Skin epidermis (tissue), 12 donors: ENCODE results near the gene CRADD.
"Not testable (repeated sequence)": the region's sequence is repeated elsewhere in the genome, so short reads cannot be mapped to it uniquely, and the experiment has no call there.

ENCODE experiments used
- H3K27ac ChIP-seq, 21 experiments: fragments of 200-600 bp; sonication (generic) in 11 of 21; one replicate each; pipeline ENCODE4 v1.5.0; 2020; ENCODE audit warnings: mild to moderate bottlenecking in 3 of 21, inconsistent platforms in 2 of 21, moderate library complexity in 2 of 21
- H3K4me3 ChIP-seq, 7 experiments: fragments of 200-600 bp; sonication (generic) in 2 of 7; one replicate each; pipeline ENCODE4 v1.5.0; 2020; ENCODE audit warnings: inconsistent platforms in 2 of 7, mild to moderate bottlenecking in 2 of 7, moderate library complexity in 1 of 7

CRADD gene

DNA sequence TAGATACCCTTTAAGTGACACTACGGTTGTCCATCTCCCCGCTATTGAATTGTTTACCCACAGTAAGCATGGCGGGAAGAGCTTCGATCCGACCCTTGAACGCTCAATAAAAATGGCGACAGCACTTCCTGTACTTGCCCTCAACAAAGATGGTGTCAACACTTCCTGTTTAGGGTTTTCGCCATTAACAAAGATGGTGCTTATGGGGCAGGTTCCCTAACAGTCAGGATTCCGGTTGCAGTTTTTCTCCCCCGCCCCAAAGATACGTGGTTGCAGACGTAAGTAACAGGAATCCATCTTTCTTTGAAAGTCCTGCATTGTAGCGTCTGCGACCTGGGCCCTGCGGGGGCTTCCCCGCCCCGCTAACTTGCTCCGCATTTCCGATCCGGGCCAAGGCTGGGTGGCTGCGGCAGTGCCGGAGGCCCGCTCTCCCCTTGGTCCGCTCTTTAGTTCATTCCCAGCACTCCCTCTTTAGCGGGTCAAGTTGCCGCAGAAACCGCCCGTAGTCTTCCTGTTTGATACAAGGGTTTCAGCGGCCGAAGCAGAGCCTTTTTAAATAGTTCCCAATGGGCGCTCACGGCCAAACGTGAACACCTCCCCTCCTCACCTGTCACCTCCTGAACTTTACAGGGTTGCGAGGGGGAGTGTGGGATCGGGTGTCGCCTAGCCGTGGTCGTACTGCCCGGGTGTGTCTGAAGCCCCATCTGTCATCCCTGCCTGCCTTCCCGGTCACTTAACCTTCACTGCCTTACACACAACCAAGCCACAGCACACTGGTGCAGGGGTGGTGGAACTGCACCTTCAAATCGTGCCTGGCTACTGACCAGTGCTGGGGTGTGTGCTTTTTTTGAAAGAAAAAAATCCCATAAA is at the start of gene CRADD:
CRADD (plus strand) TSS at position 181 of the 870 bp plus-strand sequence.
- H3K27ac ChIP-seq, result peak within 1 kb of the TSS; percentile 90 to 100 (median 98)
- H3K4me3 ChIP-seq, result peak within 1 kb of the TSS; percentile 51 to 60 (median 57)

DNA sequence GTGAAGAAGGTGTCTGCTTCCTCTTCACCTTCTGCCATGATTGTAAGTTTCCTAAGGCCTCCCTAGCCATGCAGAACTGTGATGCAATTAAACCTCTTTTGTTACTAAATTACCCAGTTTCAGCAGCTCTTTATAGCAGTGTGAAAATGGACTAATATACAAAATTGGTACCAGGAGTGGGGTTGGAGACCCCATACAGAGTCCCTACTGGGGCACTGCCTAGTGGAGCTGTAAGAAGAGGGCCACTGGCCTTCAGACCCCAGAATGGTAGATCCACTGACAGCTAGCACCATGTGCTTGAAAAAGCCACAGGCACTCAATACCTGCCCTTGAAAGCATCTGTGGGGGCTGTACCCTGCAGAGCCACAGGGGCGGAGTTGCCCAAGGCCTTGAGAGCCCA is 44.8 kb upstream of the CRADD start:
- Histone ChIP-seq H3K27ac (no peak overlapping the region), H3K4me3 (no peak overlapping the region)

DNA sequence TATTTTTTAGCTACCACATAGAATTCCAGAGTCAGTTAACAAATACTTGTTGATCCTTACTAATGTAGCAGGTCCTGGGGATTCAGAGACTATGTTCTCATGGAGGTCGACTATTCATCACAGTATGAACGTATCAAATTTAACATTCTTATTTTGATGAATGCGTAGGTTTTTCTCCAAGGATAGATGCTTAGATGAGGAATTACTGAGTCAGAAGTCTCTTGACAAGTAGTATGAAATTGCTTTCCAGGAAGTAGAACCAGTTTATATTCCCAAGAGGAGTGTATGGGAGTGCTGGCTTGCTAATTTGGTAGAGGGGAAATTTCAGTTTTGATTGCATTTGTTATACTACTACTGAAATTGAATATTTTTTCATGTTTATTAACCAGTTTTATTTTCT is 42.8 kb upstream of the CRADD start:
- H3K27ac ChIP-seq, result no peak overlapping the region
- no peak overlapping the region for H3K4me3 ChIP-seq

DNA sequence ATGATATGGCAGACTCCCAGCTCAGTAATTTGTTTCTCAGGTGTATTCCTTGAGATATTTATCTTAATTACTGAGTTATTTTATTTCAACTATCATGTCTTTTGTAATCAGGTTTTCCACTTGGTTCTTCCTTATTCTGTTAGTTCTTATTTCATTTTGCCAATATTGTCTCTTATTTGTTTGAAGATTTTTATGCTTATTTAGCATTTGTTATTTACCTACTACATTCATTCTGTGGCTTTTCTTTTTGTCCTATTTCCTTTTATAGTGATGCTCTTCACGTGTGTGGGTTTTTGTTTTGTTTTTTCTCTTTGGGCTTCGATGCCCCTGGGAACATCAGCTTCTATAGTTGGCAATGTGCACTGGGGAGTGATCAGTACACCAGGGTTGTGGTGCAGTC is 40.5 kb upstream of the CRADD start:
- Histone ChIP-seq H3K27ac (no peak overlapping the region), H3K4me3 (no peak overlapping the region)

- Histone ChIP-seq H3K27ac (no peak overlapping the region), H3K4me3 (no peak overlapping the region)
Measured at GRCh38 chr12:93638095-93638494, 39.1 kb upstream of the CRADD start.

DNA sequence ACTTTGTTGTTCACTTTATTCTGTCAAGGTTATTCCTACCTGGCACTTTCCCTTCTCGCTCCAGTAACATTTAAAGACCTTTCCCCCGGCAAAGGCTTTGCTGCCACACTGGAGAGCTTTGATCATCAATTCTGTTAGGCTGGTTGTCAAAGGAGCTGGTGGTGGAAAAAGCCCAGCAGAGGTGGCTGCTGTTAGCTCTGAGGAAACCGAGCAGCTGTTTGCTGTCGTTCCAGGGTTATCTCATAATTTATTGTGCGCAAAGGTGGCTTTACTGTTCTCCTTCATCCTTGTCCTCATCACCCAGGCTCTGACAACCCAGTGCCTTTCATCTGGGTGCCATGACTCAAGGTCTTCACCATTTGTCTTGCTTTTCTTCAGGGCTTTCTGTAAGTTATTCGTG is 38.2 kb upstream of the CRADD start:
- Histone ChIP-seq H3K4me3 (no peak overlapping the region), H3K27ac (no peak overlapping the region)

DNA sequence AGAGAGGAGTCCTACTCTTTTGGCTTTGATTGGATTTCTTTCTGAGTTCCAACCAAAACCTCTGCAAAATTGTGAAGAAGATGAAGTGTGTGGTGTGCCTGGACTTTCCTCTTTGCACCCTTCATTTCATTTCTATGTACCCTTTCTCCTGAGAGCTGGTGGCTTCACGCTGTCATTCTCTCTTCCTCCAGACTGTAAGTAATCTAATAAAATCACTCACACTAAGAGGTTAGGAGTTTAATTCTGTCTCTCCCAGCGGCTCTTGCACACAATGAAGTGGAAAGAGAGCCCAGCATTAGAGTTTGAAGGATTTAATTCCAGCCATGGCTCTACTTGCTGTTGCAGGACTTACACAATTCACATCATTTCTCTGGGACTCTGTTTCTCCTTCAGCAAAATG is 37.8 kb upstream of the CRADD start:
- Histone ChIP-seq H3K27ac (no peak overlapping the region), H3K4me3 (no peak overlapping the region)

DNA sequence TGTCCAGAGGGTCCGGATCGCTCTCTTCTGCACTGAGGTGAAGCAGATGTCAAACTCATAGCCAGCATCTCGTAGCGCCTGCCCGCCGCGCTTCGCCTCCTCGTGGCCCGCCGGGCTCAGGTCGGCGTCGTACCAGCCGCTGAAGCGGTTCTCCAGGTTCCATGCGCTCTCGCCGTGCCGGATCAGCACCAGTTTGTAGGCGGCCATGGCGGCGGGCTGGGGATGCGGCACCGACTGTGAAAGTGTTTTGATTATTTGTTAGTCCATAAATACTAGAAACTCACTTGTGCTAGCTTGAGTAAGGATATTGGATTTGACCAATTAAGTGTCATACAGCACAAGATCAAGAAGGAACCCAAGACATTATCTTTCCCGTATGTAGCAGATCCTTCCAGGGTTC is 35.8 kb upstream of the CRADD start:
- H3K27ac ChIP-seq, H3K4me3 ChIP-seq: not testable (repeated sequence)

GRCh38 chr12:93642751-93643150 is 34.4 kb upstream of the CRADD start:
- Histone ChIP-seq H3K27ac (no peak overlapping the region), H3K4me3 (no peak overlapping the region)

- no peak overlapping the region for H3K27ac ChIP-seq
- H3K4me3 ChIP-seq, result no peak overlapping the region
Measured at GRCh38 chr12:93645702-93646101, 31.5 kb upstream of the CRADD start.

GRCh38 chr12:93650626-93651025 is 26.5 kb upstream of the CRADD start:
- H3K27ac ChIP-seq, result no peak overlapping the region

DNA sequence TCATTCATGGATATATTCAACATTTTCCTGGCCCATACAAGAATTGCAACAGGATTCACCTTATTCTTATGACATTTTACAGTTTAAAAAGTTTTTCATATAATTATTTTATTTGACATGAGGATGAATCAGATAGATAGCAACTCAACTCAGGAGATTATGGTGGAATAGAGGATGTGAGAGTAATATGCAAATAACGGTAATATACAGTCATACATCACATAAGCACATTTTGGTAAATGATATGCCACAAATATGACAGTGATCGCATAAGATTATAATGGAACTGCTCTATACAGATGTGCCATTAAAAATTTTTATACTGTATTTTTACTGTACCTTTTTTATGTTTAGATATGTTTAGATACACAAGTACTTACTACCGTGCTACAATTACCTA is 24.1 kb upstream of the CRADD start:
- no peak overlapping the region for H3K27ac ChIP-seq
- H3K4me3 ChIP-seq, result no peak overlapping the region

More at GRCh38 chr12:93650626-93651025, 26.5 kb upstream of the CRADD start:
- no peak overlapping the region for H3K4me3 ChIP-seq

DNA sequence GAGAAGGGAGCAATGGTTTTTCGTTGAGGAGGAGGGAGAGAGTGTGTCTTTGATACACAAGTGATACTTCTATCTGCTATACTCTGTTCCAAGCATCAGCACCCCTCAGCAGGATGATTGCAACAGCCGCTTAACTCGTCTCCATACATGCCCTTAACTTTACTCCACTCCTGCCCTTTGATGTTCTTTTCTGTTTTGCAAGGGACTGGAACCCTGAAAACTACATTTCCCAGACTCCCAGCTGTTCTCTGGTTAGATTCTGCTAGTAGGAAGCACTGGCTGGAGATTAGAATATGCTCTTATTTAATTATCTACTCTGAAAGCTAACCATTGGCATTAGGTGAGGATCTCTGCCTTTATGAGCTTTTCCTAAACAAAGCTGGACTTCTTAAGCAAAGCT is 23.5 kb upstream of the CRADD start:
- no peak overlapping the region for H3K4me3 ChIP-seq
- no peak overlapping the region for H3K27ac ChIP-seq

GRCh38 chr12:93654421-93654820 is 22.8 kb upstream of the CRADD start:
- Histone ChIP-seq H3K27ac (no peak overlapping the region), H3K4me3 (no peak overlapping the region)

DNA sequence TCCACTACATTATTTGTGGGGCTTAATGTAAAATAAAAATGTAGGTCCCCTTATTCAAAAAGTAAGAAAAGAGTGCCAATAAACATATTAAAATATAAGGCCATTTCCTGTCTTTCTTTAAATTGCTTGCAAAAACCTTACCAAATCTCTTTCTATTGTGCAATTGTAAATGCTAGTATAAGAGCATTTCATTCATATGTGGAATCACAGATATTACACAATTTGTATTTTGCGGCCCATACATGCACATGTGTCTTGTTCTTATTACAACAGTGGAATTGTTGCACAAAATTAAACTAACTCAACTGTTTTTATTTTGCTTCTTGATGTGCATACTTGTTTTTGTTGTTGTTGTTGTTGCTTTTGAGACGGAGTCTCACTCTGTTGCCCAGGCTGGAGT is 20.1 kb upstream of the CRADD start:
- H3K27ac ChIP-seq, result no peak overlapping the region
- no peak overlapping the region for H3K4me3 ChIP-seq

GRCh38 chr12:93661021-93661420 is 16.2 kb upstream of the CRADD start:
- Histone ChIP-seq H3K27ac (no peak overlapping the region), H3K4me3 (no peak overlapping the region)

- H3K4me3 ChIP-seq, result no peak overlapping the region
Measured at GRCh38 chr12:93663006-93663728, 14.0 kb upstream of the CRADD start.

GRCh38 chr12:93663729-93664084 is 13.5 kb upstream of the CRADD start:
- H3K4me3 ChIP-seq, result no peak overlapping the region
- no peak overlapping the region for H3K27ac ChIP-seq

More at GRCh38 chr12:93663006-93663728, 14.0 kb upstream of the CRADD start:
- H3K27ac ChIP-seq, result no peak overlapping the region

- Histone ChIP-seq H3K27ac (no peak overlapping the region), H3K4me3 (no peak overlapping the region)
Measured at GRCh38 chr12:93664573-93665138, 12.5 kb upstream of the CRADD start.

DNA sequence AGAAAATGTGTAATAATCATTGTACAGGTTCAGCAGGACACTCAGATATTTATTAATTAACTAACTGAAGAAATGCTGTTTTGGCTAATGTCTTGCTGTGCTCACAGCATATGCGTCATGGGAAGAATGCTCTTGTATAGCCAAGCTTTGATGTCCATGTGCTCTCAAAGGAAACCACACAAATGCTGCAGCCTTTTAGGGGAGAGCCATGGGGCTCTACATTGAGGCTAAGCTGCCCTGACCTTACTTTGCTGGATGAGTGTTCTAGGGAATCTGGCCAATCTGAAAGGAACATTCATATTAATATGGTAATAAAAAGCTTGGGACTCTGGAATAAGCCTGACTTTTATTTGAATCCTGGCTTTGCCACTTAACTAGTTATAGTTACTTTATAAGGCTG is 9.5 kb upstream of the CRADD start:
- no peak overlapping the region for H3K27ac ChIP-seq

GRCh38 chr12:93668919-93669418 is 8.2 kb upstream of the CRADD start:
- no peak overlapping the region for H3K27ac ChIP-seq

More for the DNA sequence above, 9.5 kb upstream of the CRADD start:
- no peak overlapping the region for H3K4me3 ChIP-seq

More at GRCh38 chr12:93668919-93669418, 8.2 kb upstream of the CRADD start:
- H3K4me3 ChIP-seq, result no peak overlapping the region
